GM18507 (cell line): ENCODE results near the gene MPL.

Experiments used
- DNase-seq: peaks from one replicate; pipeline ENCODE4 v3.0.0; 2011; ENCODE audit warnings: low read depth; ENCODE audit not compliant: insufficient read length; ENCODE audit errors: extremely low spot score
- FAIRE-seq: peaks from 2 replicates; lab custom pipeline; 2011; peaks lifted over from hg19 to GRCh38; lab: Jason Lieb, UNC

The MPL gene

GRCh38 chr1:43337588-43337987, at the start of gene MPL:
Gene MPL (plus strand): TSS chr1:43337818. CDS start chr1:43337849, 31 bp downstream.
- DNase-seq (no peak), FAIRE-seq (no peak)

DNA sequence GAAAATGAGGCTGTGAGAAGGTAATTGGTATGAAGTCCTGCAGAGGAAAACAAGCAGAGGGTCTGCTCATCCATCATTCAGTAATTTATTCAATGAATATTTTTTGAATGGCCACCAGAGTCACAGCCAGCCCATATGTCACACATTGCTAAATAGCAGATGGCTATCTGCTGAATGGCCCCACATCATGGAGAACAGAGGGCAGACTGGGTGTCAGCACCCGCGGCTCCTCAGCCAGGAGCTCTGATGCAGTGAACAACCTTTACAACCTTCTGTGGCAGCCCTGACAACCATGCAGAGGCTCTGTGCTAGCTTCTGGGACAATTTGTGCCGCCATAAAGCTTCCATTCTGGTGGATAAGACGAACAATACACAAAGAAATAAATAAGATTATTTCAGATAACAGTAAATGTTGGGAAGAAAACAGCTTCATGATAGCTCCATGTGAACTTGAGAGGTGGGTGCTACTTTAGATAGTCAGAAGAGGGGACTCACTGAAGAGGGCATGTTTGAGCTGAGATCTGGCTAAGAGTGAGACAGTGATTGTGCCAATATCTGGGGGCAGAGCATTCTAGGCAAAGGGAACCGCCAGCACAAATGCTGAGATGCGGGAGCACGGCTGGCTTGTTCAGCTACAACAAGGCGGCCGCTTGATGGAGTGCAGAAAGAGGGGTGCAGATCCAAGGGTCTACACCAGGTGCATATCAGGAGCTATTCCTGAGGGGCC, 49.4 kb upstream of the MPL start:
- DNase-seq (no peak), FAIRE-seq (no peak)

DNA sequence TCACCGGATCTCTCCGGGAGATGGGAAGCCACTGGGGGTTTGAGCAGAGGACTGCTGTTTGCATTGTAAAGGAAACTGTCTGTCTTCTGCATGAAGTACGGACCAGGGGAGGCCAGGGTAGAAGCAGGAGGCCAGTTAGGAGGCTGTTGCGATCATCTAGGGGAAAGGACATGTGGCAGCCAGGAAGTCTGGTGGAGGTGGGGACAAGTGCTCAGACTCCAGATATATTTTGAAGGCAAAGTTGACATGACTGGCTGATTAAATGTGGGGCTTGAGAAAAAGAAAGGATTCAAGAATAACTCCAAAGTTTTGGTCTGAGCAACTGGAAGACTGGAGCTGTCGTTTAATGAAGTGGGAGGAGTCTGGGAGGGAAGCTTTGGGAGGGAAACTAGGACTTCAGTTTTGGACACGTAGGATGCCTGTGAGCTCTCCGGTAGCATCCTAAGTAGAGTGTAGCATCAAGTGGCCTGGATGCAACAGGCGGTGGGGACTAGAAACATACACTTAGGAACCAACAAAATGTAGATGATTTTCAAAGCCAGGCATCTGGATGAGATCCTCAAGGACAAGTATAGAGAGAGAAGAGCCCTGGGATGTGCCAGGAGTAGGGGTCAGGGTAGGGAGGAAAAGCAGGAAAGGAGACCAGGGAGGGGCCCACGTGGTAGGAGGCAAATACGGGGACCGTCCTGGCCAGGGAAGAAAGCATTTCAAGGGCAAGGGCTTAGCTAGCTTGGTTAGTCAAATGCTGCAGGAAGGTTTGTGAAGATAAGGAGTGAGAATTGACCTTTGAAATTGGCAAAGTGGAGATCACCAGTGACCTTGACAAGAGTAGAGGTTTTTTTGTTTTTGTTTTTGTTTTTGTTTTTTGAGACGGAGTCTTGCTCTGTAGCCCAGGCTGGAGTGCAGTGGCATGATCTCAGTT, 48.6 kb upstream of the MPL start:
- DNase-seq = no peak
- no peak for FAIRE-seq

- DNase-seq = no peak
- no peak for FAIRE-seq
These were observed 45.4 kb upstream of the MPL start for GRCh38 chr1:43292216-43292615.

DNA sequence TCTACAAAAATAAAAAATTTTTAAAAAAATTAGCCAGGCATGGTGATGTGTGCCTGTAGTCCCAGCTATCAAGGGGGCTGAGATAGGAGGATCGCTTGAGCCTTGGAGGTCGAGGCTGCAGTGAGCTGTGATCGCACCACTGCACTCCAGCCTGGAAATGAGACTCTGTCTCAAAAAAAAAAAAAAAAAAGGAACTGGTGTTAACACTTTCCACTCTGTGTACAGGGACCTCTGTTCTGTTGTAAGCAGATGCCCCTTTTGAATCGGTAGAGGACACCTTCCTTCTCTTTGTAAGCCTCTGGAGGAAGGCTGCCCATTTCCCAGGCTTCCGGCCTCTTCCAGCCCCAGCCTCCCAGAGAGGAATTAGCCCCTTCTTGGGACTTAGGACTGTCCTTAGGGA, 44.9 kb upstream of the MPL start:
- no peak for FAIRE-seq

DNA sequence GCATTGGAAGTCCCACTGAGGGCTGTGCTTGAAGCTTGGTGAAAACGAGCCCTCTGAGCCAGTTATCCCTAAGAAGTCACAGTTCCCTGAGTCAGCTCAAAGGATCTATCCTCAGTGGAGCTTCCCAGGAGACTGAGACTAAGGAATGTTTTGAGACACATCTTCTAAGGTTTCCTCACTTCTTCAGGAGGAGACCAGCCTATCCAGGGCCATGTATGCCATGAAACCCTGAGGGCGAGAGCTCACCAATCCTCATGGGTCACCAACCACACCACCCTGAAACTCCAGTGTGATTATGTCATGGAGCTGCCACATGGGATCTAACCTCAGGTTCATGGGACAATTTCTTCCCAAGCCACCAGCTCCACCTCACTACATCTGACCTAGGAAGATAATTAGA, 44.4 kb upstream of the MPL start:
- no peak for DNase-seq
- no peak for FAIRE-seq

More for the DNA sequence above, 44.9 kb upstream of the MPL start:
- no peak for DNase-seq

DNA sequence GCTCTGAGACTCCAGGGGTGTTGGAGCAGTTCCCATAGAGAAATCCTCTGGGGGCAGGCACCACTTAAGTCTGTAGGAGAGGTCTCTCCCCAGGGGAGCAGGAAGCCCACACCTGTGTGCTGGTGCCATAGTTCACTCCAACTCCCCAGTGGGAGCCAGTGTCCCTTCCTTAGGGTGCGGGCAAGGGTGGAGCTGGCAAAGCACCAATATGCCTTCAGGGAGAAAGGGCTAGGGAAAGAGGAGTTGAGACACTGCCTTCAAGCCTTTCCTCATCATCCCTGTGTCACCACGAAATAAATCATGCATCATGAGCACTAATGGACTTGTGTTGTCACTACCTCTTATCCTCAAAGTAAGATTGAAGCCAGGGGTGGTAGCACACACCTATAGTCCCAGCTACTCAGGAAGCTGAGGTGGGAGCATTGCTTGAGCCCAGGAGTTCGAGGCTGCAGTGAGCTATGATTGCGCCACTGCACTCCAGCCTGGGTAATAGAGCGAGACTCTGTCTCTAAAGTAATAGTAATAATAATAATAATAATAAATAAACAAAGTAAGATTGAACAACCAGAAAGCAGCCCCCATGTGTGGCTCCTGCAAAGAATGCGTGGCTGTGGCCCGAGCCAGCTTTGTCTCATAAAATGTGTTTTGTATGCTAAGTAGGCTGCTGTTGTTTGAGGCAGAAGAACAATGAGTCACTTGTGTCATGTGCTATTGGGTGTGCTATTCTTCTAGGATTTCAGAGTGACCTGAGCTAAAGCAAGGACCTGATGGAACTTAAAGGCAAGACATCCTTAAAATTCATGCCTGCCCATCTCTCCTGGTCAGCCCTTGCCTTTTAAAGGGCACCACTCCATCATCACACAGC, 43.5 kb upstream of the MPL start:
- FAIRE-seq (no peak), DNase-seq (no peak)

DNA sequence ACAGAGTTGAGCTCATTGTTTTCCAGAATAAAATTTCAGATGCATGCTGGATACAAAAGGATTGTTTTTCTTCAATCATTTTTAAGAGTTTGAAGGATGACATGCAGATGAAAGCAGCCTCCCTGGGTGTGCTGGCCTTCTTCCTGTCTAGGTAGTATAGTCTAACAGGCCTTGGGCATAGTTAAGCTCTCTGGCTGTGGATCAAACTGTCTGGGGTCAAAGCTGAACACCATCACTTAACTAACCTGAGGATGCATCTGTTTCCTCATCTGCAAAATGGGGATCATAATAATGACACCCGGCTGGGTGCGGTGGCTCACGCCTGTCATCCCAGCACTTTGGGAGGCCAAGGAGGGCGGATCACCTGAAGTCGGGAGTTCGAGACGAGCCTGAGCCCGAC, 42.9 kb upstream of the MPL start:
- DNase-seq = no peak
- FAIRE-seq = no peak

DNA sequence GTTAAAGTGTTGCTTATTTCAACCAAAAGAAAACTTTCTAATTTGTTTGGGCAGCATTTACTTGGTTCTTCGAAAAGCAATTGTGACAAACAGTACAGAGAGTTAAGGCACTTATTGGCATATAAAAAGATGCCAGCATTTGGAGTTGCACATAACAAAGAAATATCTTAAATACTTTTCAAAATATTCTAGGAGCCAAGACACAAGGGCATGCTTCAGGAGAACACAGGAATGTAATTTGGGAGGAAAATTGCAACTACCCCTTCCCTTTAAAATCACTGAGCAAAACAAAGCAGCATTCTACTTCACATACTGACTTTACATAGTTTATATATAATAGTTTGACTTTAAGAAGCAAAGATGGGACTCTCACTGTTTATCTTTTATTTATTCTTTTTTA, 41.4 kb upstream of the MPL start:
- no peak for DNase-seq
- no peak for FAIRE-seq

GRCh38 chr1:43298055-43298454, 39.6 kb upstream of the MPL start:
- FAIRE-seq (no peak), DNase-seq (no peak)

DNA sequence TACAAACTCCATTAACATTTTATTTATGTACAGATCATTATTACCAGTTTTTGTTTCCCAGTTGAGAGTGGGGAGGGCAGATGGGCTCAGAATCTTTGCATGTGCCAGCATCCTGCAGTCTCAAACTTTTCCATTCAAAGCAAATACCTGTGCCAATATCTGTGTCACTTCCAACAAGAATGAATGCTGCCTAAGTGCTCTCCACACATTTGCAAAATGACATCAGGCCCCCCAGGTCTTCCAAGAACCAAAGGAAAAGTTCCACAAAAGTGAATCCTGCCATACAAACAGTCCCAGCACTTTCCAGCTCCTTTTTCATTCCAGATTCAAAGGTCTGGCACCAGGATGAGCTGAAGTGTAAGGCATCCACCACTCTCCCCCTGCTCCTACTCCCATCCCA, 38.5 kb upstream of the MPL start:
- FAIRE-seq (no peak), DNase-seq (no peak)

GRCh38 chr1:43300378-43301094, 37.1 kb upstream of the MPL start, which contains the start of gene TIE1:
Gene TIE1 (plus strand): TSS chr1:43300982. CDS start chr1:43301072, 90 bp downstream.
- FAIRE-seq = no peak

DNA sequence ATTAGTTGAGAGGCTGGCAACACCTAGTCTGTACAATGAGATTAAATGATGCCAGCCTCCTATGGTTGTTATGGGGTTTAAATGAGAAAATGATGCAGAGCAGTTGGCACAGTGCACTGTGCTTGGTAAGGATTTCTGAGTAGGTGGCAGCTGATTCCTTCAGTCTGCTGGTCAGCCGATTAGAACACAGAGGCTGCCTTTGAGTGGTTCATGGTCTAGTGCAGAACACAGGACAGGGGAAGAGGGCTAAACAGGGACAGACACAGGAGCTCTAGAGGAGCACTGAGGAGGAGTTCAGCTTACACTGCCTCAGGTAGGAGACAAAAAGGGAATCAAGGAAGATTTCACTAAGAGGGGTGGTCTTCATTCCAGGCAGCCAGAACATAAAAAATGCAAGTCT, 35.4 kb upstream of the MPL start:
- no peak for DNase-seq
- no peak for FAIRE-seq

More at GRCh38 chr1:43300378-43301094, 37.1 kb upstream of the MPL start, which contains the start of gene TIE1:
- no peak for DNase-seq

DNA sequence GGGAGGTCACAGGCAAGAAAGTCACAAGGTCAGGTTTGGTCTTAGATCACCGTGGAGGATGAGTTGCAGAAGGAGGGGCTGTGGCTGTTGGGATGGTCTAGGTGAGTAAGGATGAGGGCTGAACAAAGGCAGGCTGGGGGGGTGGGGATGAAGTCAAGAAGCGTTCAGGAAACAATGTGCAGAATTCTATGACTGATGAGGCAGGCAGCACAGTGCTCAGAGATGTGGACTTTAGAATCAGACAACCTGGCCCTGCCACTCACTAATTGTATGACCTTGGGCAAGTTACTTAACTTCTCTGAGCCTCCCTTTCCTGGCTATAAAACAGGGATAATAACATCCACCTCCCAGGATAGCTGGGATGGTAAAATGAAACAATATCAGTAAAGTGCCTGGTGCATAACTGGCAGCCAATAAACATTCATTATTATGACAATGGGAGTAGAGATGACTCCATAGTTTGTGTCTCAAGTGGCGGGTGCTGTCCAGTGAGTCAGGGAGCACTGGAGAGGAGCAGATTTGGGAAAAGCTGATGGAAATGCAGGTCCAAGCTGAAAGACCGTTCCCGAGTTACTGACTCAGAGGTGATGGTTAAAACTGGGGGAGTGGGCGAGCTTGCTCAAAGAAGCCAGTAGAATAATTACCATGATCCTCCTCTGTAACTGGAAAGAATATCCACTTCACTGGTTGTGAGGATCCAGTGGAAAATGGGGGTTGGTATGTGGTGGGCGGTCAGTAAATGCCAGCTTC, 34.7 kb upstream of the MPL start:
- FAIRE-seq = no peak
- no peak for DNase-seq

DNA sequence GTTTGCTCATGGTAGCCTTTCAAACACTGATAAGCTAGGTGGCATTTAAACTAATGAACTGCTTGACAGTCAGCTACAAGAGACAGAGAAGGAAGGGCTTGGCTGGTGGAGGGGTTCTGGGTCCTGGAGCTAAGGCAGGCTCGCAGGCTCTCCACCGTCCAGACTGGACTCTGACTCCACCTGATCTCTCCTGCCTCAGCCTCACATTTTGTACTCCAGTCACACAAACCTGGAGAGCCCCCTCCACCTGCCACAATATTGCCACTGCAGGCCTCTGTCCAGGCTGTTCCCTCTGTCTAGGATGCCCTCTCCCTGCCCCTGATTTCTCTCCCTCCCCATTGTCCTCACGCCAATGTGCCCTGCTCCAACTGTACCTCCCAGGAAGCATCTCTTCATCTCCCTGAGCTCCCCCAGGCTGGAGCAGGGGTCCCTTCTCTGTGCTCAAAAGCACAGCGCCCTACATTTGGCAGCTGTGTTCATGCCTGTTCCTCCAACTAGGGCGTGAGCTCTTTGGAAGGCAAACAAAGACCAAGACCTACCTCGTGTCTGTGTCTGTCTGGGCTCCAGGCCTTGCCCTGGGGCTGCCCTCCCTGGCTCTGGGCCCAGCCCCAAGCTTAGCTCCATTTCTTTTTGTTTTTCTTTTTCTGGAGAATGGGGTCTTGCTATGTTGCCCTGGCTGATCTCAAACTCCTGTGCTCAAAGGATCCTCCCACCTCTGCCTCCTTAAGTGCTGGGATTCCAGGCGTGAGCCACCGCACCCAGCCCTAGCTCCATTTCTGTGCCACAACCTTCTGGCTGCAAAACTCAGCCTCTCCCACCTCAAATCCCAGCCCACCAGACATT, 33.9 kb upstream of the MPL start:
- FAIRE-seq (no peak), DNase-seq (no peak)

GRCh38 chr1:43304314-43304681, 33.3 kb upstream of the MPL start:
- no peak for DNase-seq

GRCh38 chr1:43304771-43305300, 32.8 kb upstream of the MPL start:
- FAIRE-seq (no peak), DNase-seq (no peak)

More at GRCh38 chr1:43304314-43304681, 33.3 kb upstream of the MPL start:
- no peak for FAIRE-seq
